Tibial nerve (tissue), 4 donors: ENCODE data around the gene KRTAP5-9. TPM values are rescaled to one million over a fixed set of nuclear protein-coding genes. Genes with fewer than 3 reads are reported as not detected.

ENCODE experiments used
- DNase-seq, 2 donors: peaks; one replicate each; pipeline ENCODE4 v3.0.0-alpha.2; 2019; ENCODE audit warnings: low spot score in 2 of 2
- H3K27ac ChIP-seq, 4 donors: fragments of 200-600 bp; sonication (generic) in 3 of 4; one replicate each; pipeline ENCODE4 v1.5.1; 2017 to 2019; ENCODE audit warnings: mild to moderate bottlenecking in 1 of 4
- H3K27me3 ChIP-seq, 2 donors: fragments of 200-600 bp; sonication (generic) in 1 of 2; one replicate each; pipeline versions ENCODE4 v1.5.1 to v1.6.0; 2017 to 2019
- H3K36me3 ChIP-seq, 3 donors: fragments of 200-600 bp; sonication (generic); one replicate each; pipeline ENCODE4 v1.5.1; 2018 to 2019
- H3K4me1 ChIP-seq, 4 donors: fragments of 200-600 bp; sonication (generic) in 3 of 4; one replicate each; pipeline ENCODE4 v1.5.1; 2017 to 2019
- H3K4me3 ChIP-seq, 4 donors: fragments of 200-600 bp; sonication (generic) in 3 of 4; one replicate each; pipeline ENCODE4 v1.5.1; 2017 to 2019; ENCODE audit warnings: mild to moderate bottlenecking in 1 of 4, moderate library complexity in 1 of 4
- H3K9me3 ChIP-seq, 4 donors: fragments of 200-600 bp; sonication (generic) in 3 of 4; one replicate each; pipeline ENCODE4 v1.5.1; 2017 to 2019
- CTCF ChIP-seq, 5 experiments: fragments of 200-600 bp in 3 of 5; fragments of 450-650 bp in 2 of 5; sonication (generic) in 3 of 5; IDR thresholded peaks; one replicate each; pipeline ENCODE4 v1.5.1; 2016 to 2019; ENCODE audit warnings: antibody characterized with exemption in 5 of 5, mild to moderate bottlenecking in 3 of 5, moderate library complexity in 2 of 5
- EP300 ChIP-seq, 2 donors: sonication (generic); formaldehyde crosslinking; IDR thresholded peaks; one replicate each; pipeline ENCODE4 v1.6.1; 2017; ENCODE audit warnings: antibody characterized with exemption in 2 of 2, mild to moderate bottlenecking in 1 of 2
- POLR2A ChIP-seq, 2 donors: fragments of 450-650 bp; IDR thresholded peaks; one replicate each; pipeline ENCODE4 v1.6.1; 2017; ENCODE audit warnings: antibody characterized with exemption in 2 of 2, mild to moderate bottlenecking in 2 of 2, moderate library complexity in 2 of 2
- WGBS, 2 donors: methylation state at CpG; one replicate each; pipeline ENCODE4 v1.1.5; 2018; 5-methylcytosine and 5-hydroxymethylcytosine counted together
- total RNA-seq, 4 donors: library from RNA; depleted of rRNA; stranded (reverse); fragments of >200 nt; gene quantifications; one replicate each; pipeline ENCODE4 v1.1.0, GENCODE V29; 2016

The KRTAP5-9 gene
- total RNA-seq, 4 donors from 2014 or later: 0.59 to 2.1 (median 0.60) TPM; not detected in 1

- no peak overlapping the region for H3K4me3 ChIP-seq
- peaks cover 0 to 3% (median 0%) of the 10 kb centered on the region in 4 donors for H3K4me1 ChIP-seq
- H3K27ac ChIP-seq: no peak overlapping the region
- 93% methylated on average over 12 of the region's 12 CpGs for WGBS, 2 donors
- TF ChIP-seq CTCF (IDR thresholded peaks at IDR 0.05): no peak
- no peak for TF ChIP-seq POLR2A (IDR thresholded peaks at IDR 0.05)
- TF ChIP-seq EP300 (IDR thresholded peaks at IDR 0.05): no peak
- DNase-seq: no peak
- peaks cover 0 to 8% (median 0%) of the 10 kb centered on the region in 4 donors for H3K9me3 ChIP-seq
- peaks cover 0 to 8% (median 0%) of the 10 kb centered on the region in 3 donors for H3K36me3 ChIP-seq
- H3K27me3 ChIP-seq: no peaks in the 10 kb centered on the region
Observed at GRCh38 chr11:71545405-71545966, 2.7 kb upstream of the KRTAP5-9 start.

GRCh38 chr11:71548716-71549151 is 514 bp downstream of the KRTAP5-9 start:
- Histone ChIP-seq H3K4me1 (peaks cover 0 to 3% (median 0%) of the 10 kb centered on the region in 4 donors), H3K4me3 (no peak overlapping the region), H3K27me3 (no peaks in the 10 kb centered on the region), H3K36me3 (peaks cover 0 to 8% (median 0%) of the 10 kb centered on the region in 3 donors), H3K9me3 (peaks cover 0 to 8% (median 0%) of the 10 kb centered on the region in 4 donors), H3K27ac (no peak overlapping the region)
- TF ChIP-seq CTCF (IDR thresholded peaks at IDR 0.05) (no peak), EP300 (IDR thresholded peaks at IDR 0.05) (no peak), POLR2A (IDR thresholded peaks at IDR 0.05) (no peak)
- WGBS, 2 donors: 40 to 53% methylated on average over 2 to 3 of the region's 5 CpGs
- no peak for DNase-seq

- no peak for TF ChIP-seq EP300 (IDR thresholded peaks at IDR 0.05)
- no peak for TF ChIP-seq POLR2A (IDR thresholded peaks at IDR 0.05)
- TF ChIP-seq CTCF (IDR thresholded peaks at IDR 0.05): no peak
- 93 to 98% methylated on average over 1 of the region's 1 CpG for WGBS, 2 donors
- DNase-seq: no peak
Observed at GRCh38 chr11:71551711-71552110, 3.5 kb downstream of the KRTAP5-9 start.

GRCh38 chr11:71554996-71555395 is 6.8 kb downstream of the KRTAP5-9 start:
- no peak for TF ChIP-seq POLR2A (IDR thresholded peaks at IDR 0.05)
- TF ChIP-seq EP300 (IDR thresholded peaks at IDR 0.05): no peak
- TF ChIP-seq CTCF (IDR thresholded peaks at IDR 0.05): no peak
- Histone ChIP-seq H3K9me3 (no peaks in the 10 kb centered on the region), H3K4me3 (no peak overlapping the region), H3K27ac (no peak overlapping the region), H3K4me1 (no peaks in the 10 kb centered on the region), H3K27me3 (no peaks in the 10 kb centered on the region), H3K36me3 (no peaks in the 10 kb centered on the region)
- 77 to 83% methylated on average over 5 to 6 of the region's 6 CpGs for WGBS, 2 donors
- DNase-seq: no peak

More at GRCh38 chr11:71551711-71552110, 3.5 kb downstream of the KRTAP5-9 start:
- Histone ChIP-seq H3K4me3 (no peak overlapping the region), H3K27me3 (no peaks in the 10 kb centered on the region), H3K9me3 (peaks cover 0 to 3% (median 0%) of the 10 kb centered on the region in 4 donors), H3K4me1 (peaks cover 0 to 3% (median 0%) of the 10 kb centered on the region in 4 donors), H3K36me3 (peaks cover 0 to 2% (median 0%) of the 10 kb centered on the region in 3 donors), H3K27ac (no peak overlapping the region)

- WGBS, 2 donors: 88 to 92% methylated on average over 5 to 9 of the region's 11 CpGs
- no peak overlapping the region for H3K27ac ChIP-seq
Observed at GRCh38 chr11:71555508-71555907, 7.3 kb downstream of the KRTAP5-9 start.

More at GRCh38 chr11:71555508-71555907, 7.3 kb downstream of the KRTAP5-9 start:
- Histone ChIP-seq H3K27me3 (no peaks in the 10 kb centered on the region), H3K4me1 (no peaks in the 10 kb centered on the region), H3K36me3 (no peaks in the 10 kb centered on the region), H3K9me3 (peaks cover 0 to 2% (median 0%) of the 10 kb centered on the region in 4 donors), H3K4me3 (no peak overlapping the region)
- TF ChIP-seq EP300 (IDR thresholded peaks at IDR 0.05) (no peak), CTCF (IDR thresholded peaks at IDR 0.05) (no peak)
- DNase-seq: no peak
